K562 (cell line): Measurements from ENCODE around the gene PYY. TPM values are rescaled to one million over a fixed set of nuclear protein-coding genes. Genes with fewer than 3 reads are reported as not detected.

Experiments
- ATAC-seq: fragments of 200-7000 bp; cut with Tn5 transposase; 3 replicates; pipeline ENCODE4 v1.9.1; 2020; ENCODE audit warnings: moderate library complexity
- BruUV-seq: library from RNA; stranded (reverse); fragments of 400-500 nt; replicated peaks from 2 replicates; lab custom pipeline; 2021; lab: Mats Ljungman, UMichigan
- CTCF ChIA-PET: fragments of 300-600 bp; formaldehyde crosslinking; extraction: SDS; loops from one replicate; lab custom pipeline; 2021; ENCODE audit warnings: low intra/inter-chr PET ratio; lab: Yijun Ruan, JAX
- POLR2A ChIA-PET: fragments of 300-600, 350-650 bp; sonication (Branson Sonifier 250); formaldehyde crosslinking; extraction: SDS; loops from one replicate; lab custom pipeline; 2021; ENCODE audit warnings: antibody characterized with exemption, inconsistent platforms; lab: Yijun Ruan, JAX
- DNase-seq, 4 experiments: peaks; one replicate each; pipeline versions ENCODE4 v3.0.0 to v3.0.0-alpha.2; 2011 to 2018; ENCODE audit warnings: low spot score in 3 of 4, mixed read lengths in 3 of 4; ENCODE audit errors: extremely low read depth in 1 of 4
- FAIRE-seq: peaks from 2 replicates; lab custom pipeline; 2011; peaks lifted over from hg19 to GRCh38; lab: Jason Lieb, UNC
- H2AFZ ChIP-seq: 2 replicates; pipeline ENCODE4 v1.6.0; 2011; ENCODE audit warnings: low read depth, low read length, control low read depth, inconsistent platforms
- H3K27ac ChIP-seq: fragments of 200-600 bp; 3 replicates; pipeline ENCODE4 v1.8.0; 2011; ENCODE audit warnings: low read depth, mild to moderate bottlenecking, control low read depth, inconsistent platforms, low read length, moderate library complexity, mixed read lengths; ENCODE audit errors: extremely low read depth
- H3K27me3 ChIP-seq, 2 experiments: fragments of 300-600 bp in 1 of 2; 2 replicates in 1 of 2; 3 replicates in 1 of 2; pipeline versions ENCODE4 v1.6.0 to v1.8.0; 2011; ENCODE audit warnings: inconsistent platforms in 2 of 2, low read length in 2 of 2, mild to moderate bottlenecking in 1 of 2, mixed read lengths in 1 of 2, moderate library complexity in 1 of 2; ENCODE audit not compliant: control insufficient read depth in 2 of 2, insufficient read depth in 2 of 2
- H3K36me3 ChIP-seq: fragments of 300-600 bp; 3 replicates; pipeline ENCODE4 v1.8.0; 2011; ENCODE audit warnings: mild to moderate bottlenecking, low read length, inconsistent platforms; ENCODE audit not compliant: control insufficient read depth, insufficient read depth
- H3K4me1 ChIP-seq, 2 experiments: fragments of 200-600 bp in 1 of 2; replicated peaks in 1 of 2; 2 replicates in 1 of 2; 3 replicates in 1 of 2; pipeline versions ENCODE4 v1.5.1 to v1.8.0; 2011; ENCODE audit warnings: inconsistent platforms in 2 of 2, low read length in 2 of 2, mild to moderate bottlenecking in 1 of 2, mixed read lengths in 1 of 2, moderate library complexity in 1 of 2; ENCODE audit not compliant: control insufficient read depth in 2 of 2, insufficient read depth in 2 of 2
- H3K4me2 ChIP-seq: 2 replicates; pipeline ENCODE4 v1.6.1; 2011; ENCODE audit warnings: low read length, control low read depth, inconsistent platforms, mixed read lengths; ENCODE audit not compliant: insufficient read depth
- H3K4me3 ChIP-seq: fragments of 200-600 bp; sonication (generic), shearing (Covaris generic); 2 replicates; pipeline ENCODE4 v1.5.1; 2016; ENCODE audit warnings: control low read depth, inconsistent platforms
- H3K79me2 ChIP-seq: fragments of 200-600 bp; 3 replicates; pipeline ENCODE4 v1.8.0; 2011; ENCODE audit warnings: low read length, inconsistent platforms; ENCODE audit not compliant: control insufficient read depth, insufficient read depth
- H3K9ac ChIP-seq, 2 experiments: 2 replicates each; pipeline versions ENCODE4 v1.6.0 to v1.6.1; 2011; ENCODE audit warnings: low read depth in 2 of 2, low read length in 2 of 2, control low read depth in 1 of 2, inconsistent platforms in 1 of 2, mild to moderate bottlenecking in 1 of 2, mixed read lengths in 1 of 2; ENCODE audit not compliant: insufficient read depth in 1 of 2
- H3K9me1 ChIP-seq: one replicate; pipeline ENCODE4 v1.6.0; 2011; ENCODE audit warnings: inconsistent platforms, mild to moderate bottlenecking, low read length, moderate library complexity; ENCODE audit not compliant: control insufficient read depth, insufficient read depth
- H3K9me3 ChIP-seq: replicated peaks from 2 replicates; pipeline ENCODE4 v1.5.1; 2011; ENCODE audit warnings: low read depth, low read length, inconsistent platforms; ENCODE audit not compliant: control insufficient read depth, insufficient read depth
- H4K20me1 ChIP-seq: replicated peaks from 2 replicates; pipeline ENCODE4 v1.6.1; 2011; ENCODE audit warnings: low read length, inconsistent platforms, mixed read lengths; ENCODE audit not compliant: control insufficient read depth, insufficient read depth
- E4F1 ChIP-seq: fragments of 250-450 bp; sonication (Bioruptor Pico); IDR thresholded peaks from 2 replicates; pipeline ENCODE4 v1.5.0; 2021; ENCODE audit warnings: mild to moderate bottlenecking, borderline replicate concordance
- GTF2A2 ChIP-seq: IDR thresholded peaks from 2 replicates; pipeline ENCODE4 v1.6.1; 2016; ENCODE audit warnings: mild to moderate bottlenecking, missing genetic modification characterization, missing compliant biosample characterization
- PRPF4 ChIP-seq: fragments of 200-400 bp; formaldehyde crosslinking; IDR thresholded peaks from one replicate; pipeline ENCODE4 v1.6.1; 2017; ENCODE audit warnings: low read length, low read depth, mild to moderate bottlenecking; ENCODE audit not compliant: insufficient read depth, poor library complexity, severe bottlenecking
- RNF219 ChIP-seq: fragments of 250-450 bp; sonication (Bioruptor Pico); IDR thresholded peaks from 2 replicates; pipeline ENCODE4 v1.5.0; 2022; ENCODE audit warnings: mild to moderate bottlenecking
- YBX1 ChIP-seq: fragments of 450-650 bp; IDR thresholded peaks from 2 replicates; pipeline ENCODE4 v1.7.1; 2016; ENCODE audit warnings: mild to moderate bottlenecking
- ZNF407 ChIP-seq: fragments of 450-650 bp; IDR thresholded peaks from 2 replicates; pipeline ENCODE4 v1.6.1; 2016; ENCODE audit warnings: low read depth
- ZNF449 ChIP-seq: fragments of 250-450 bp; sonication (Bioruptor Pico); IDR thresholded peaks from 2 replicates; pipeline ENCODE4 v1.8.0; 2022; ENCODE audit warnings: moderate library complexity, mild to moderate bottlenecking, inconsistent platforms
- WGBS: fragments of 100-300 bp; shearing (Covaris generic); methylation state at CpG from one replicate; pipeline ENCODE4 v1.1.6; 2016; ENCODE audit warnings: low coverage, mixed read lengths; ENCODE audit not compliant: insufficient coverage; ENCODE audit errors: missing lambda C conversion rate; 5-methylcytosine and 5-hydroxymethylcytosine counted together
- in situ Hi-C: fragments of 300-500 bp; cut with MboI; formaldehyde crosslinking; loops from 4 replicates; pipeline ENCODE4 v1.15.0; 2018; ENCODE audit warnings: inconsistent platforms, mixed read lengths
- intact Hi-C: fragments of 100-400 bp; cut with micrococcal nuclease; formaldehyde crosslinking; loops from 2 replicates; pipeline ENCODE4 v1.14.2; 2022
- polyA plus RNA-seq, 8 experiments: library from polyadenylated mRNA; depleted of rRNA in 4 of 8; stranded (reverse) in 5 of 8; unstranded in 3 of 8; fragments of >200 nt; fragmentation: Nextera tagmentation in 2 of 8; fragmentation: Illumina TruSeq in 1 of 8; extraction: Ambion mirVana in 2 of 8; extraction: Trizol in 1 of 8; gene quantifications; 2 replicates each; pipeline versions ENCODE4 v1.2.1 to v1.2.3, GENCODE V29; 2011 to 2014; ENCODE audit warnings: inconsistent platforms in 1 of 8, missing spikeins in 1 of 8
- total RNA-seq, 7 experiments: library from RNA; depleted of rRNA in 6 of 7; stranded (reverse); fragments of >200 nt in 6 of 7; fragmentation: Illumina TruSeq in 2 of 7; extraction: Trizol in 2 of 7; gene quantifications; 2 replicates each; pipeline versions ENCODE4 v1.2.1 to v1.2.3, GENCODE V29; 2011 to 2021; ENCODE audit warnings: low replicate concordance in 1 of 7

PYY gene
- total and polyA plus RNA-seq, 9 of the 15 experiments (the other 6 are each of a cell fraction or from before 2014, with no cell fraction given) = not detected

DNA sequence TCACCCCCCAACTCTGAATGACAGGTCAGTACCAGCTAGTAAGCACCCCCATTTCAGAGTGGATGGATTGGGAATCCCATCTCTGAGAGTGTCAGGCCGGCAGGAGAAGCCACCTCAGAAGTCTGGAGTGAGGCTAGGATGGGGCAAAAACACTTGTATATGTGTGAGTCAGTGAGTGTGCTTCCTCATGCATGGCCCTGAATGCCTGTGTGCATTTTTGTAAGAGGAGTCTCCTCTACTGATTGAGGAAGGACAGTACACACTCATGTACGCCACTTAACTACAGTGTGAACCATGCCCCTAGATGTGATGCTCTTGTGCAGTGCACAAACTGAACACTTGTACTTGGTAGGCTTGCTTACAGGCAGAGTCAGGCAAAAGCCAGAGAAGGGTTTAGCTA lies 28.4 kb upstream of the PYY start:
- no peak for FAIRE-seq
- no peak overlapping the region for H3K4me2 ChIP-seq
- H3K4me1 ChIP-seq = peaks cover 5 to 12% of the 10 kb centered on the region in 2 experiments
- ChIA-PET POLR2A (interaction anchor here (0.5 to 1.8 kb wide), 3 partner anchors 12 to 51 kb away, joined by 3 to 7 read pairs (median 6); no protein-coding TSS in a partner anchor), CTCF (no interaction called here)
- H3K79me2 ChIP-seq = no peaks in the 10 kb centered on the region
- H3K9me1 ChIP-seq = no peaks in the 10 kb centered on the region
- no peak for ATAC-seq
- DNase-seq = no peak
- intact Hi-C loops (no loop called here), in situ Hi-C loops (no loop called here)
- H2AFZ ChIP-seq = no peak overlapping the region
- 32% methylated on average over 2 of the region's 2 CpGs for WGBS
- H3K36me3 ChIP-seq = no peaks in the 10 kb centered on the region
- H4K20me1 ChIP-seq = 0 out of 2 replicates have a peak, but pooled peaks cover 4% of the 10 kb centered on the region
- no peak overlapping the region for H3K4me3 ChIP-seq
- BruUV-seq = no TSS peak
- no peaks in the 10 kb centered on the region for H3K9me3 ChIP-seq
- peaks cover 17 to 35% of the 10 kb centered on the region in 2 experiments for H3K27me3 ChIP-seq
- H3K27ac ChIP-seq = no peak overlapping the region
- H3K9ac ChIP-seq = no peak overlapping the region
- TF ChIP-seq YBX1 (no peak), ZNF449 (CRISPR knock-in tag) (no peak), E4F1 (no peak), ZNF407 (no peak), PRPF4 (no peak), RNF219 (CRISPR knock-in tag) (no peak), GTF2A2 (tag) (no peak)
